Osteoblast (primary cell): ENCODE measurements around the gene C11orf97. TPM values are rescaled to one million over a fixed set of nuclear protein-coding genes. Genes with fewer than 3 reads are reported as not detected.

Experiments
- DNase-seq: peaks from one replicate; pipeline ENCODE4 v3.0.0; 2011; ENCODE audit warnings: low spot score, mixed read lengths; ENCODE audit not compliant: insufficient read length; ENCODE audit errors: missing footprints
- H2AFZ ChIP-seq: 2 replicates; pipeline ENCODE4 v1.6.0; 2011; ENCODE audit warnings: mild to moderate bottlenecking, low read length
- H3K27ac ChIP-seq: 2 replicates; pipeline ENCODE4 v1.5.1; 2011; ENCODE audit warnings: mild to moderate bottlenecking, low read depth, low read length, moderate library complexity
- H3K27me3 ChIP-seq: 2 replicates; pipeline ENCODE4 v1.6.0; 2012; ENCODE audit warnings: mild to moderate bottlenecking, control low read depth, inconsistent platforms, low read length, moderate library complexity; ENCODE audit not compliant: insufficient read depth
- H3K36me3 ChIP-seq: 2 replicates; pipeline ENCODE4 v1.5.1; 2011; ENCODE audit warnings: mild to moderate bottlenecking, low read length, control low read depth, moderate library complexity; ENCODE audit not compliant: insufficient read depth
- H3K4me1 ChIP-seq: 2 replicates; pipeline ENCODE4 v1.5.1; 2011; ENCODE audit warnings: mild to moderate bottlenecking, low read length, control low read depth, moderate library complexity; ENCODE audit not compliant: insufficient read depth
- H3K4me2 ChIP-seq: 2 replicates; pipeline ENCODE4 v1.6.0; 2011; ENCODE audit warnings: mild to moderate bottlenecking, low read length; ENCODE audit not compliant: insufficient read depth
- H3K4me3 ChIP-seq: fragments of 200-600 bp; sonication (generic); 3 replicates; pipeline ENCODE4 v1.5.1; 2012; ENCODE audit warnings: mild to moderate bottlenecking, low read length, inconsistent platforms; ENCODE audit not compliant: insufficient read depth
- H3K79me2 ChIP-seq: 2 replicates; pipeline ENCODE4 v1.6.0; 2012; ENCODE audit warnings: mild to moderate bottlenecking, low read length, control low read depth, inconsistent platforms; ENCODE audit not compliant: insufficient read depth
- H3K9me3 ChIP-seq: 2 replicates; pipeline ENCODE4 v1.5.1; 2011; ENCODE audit warnings: low read depth, low read length, control low read depth
- H4K20me1 ChIP-seq: 2 replicates; pipeline ENCODE4 v1.6.0; 2012; ENCODE audit warnings: mild to moderate bottlenecking, low read length, control low read depth; ENCODE audit not compliant: insufficient read depth
- total RNA-seq: library from RNA; depleted of rRNA; stranded (reverse); fragments of >200 nt; gene quantifications from 2 replicates; pipeline ENCODE4 v1.2.3, GENCODE V29; 2012
- TF ChIP-seq, protein P1 (sequence below): IDR thresholded peaks from 2 replicates; pipeline ENCODE4 v1.5.1; 2011; ENCODE audit warnings: mild to moderate bottlenecking, low read depth, low read length, moderate library complexity; ENCODE audit errors: extremely low read depth

Gene C11orf97
- total RNA-seq, 1 donor: not detected

- Histone ChIP-seq H3K9me3 (no peaks in the 10 kb centered on the region), H3K79me2 (peaks cover 49% of the 10 kb centered on the region), H3K4me1 (peaks cover 24% of the 10 kb centered on the region), H3K4me2 (peak overlapping the region; percentile 85), H3K36me3 (no peaks in the 10 kb centered on the region), H3K27me3 (no peaks in the 10 kb centered on the region), H3K27ac (no peak overlapping the region), H3K4me3 (peak overlapping the region; percentile 87), H4K20me1 (peaks cover 38% of the 10 kb centered on the region), H2AFZ (peak overlapping the region; percentile 95)
- TF ChIP-seq, protein P1, sequence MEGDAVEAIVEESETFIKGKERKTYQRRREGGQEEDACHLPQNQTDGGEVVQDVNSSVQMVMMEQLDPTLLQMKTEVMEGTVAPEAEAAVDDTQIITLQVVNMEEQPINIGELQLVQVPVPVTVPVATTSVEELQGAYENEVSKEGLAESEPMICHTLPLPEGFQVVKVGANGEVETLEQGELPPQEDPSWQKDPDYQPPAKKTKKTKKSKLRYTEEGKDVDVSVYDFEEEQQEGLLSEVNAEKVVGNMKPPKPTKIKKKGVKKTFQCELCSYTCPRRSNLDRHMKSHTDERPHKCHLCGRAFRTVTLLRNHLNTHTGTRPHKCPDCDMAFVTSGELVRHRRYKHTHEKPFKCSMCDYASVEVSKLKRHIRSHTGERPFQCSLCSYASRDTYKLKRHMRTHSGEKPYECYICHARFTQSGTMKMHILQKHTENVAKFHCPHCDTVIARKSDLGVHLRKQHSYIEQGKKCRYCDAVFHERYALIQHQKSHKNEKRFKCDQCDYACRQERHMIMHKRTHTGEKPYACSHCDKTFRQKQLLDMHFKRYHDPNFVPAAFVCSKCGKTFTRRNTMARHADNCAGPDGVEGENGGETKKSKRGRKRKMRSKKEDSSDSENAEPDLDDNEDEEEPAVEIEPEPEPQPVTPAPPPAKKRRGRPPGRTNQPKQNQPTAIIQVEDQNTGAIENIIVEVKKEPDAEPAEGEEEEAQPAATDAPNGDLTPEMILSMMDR: no peak
- peak; percentile 71 for DNase-seq
Measured at GRCh38 chr11:94545264-94546161, 33.3 kb downstream of the C11orf97 start.

DNA sequence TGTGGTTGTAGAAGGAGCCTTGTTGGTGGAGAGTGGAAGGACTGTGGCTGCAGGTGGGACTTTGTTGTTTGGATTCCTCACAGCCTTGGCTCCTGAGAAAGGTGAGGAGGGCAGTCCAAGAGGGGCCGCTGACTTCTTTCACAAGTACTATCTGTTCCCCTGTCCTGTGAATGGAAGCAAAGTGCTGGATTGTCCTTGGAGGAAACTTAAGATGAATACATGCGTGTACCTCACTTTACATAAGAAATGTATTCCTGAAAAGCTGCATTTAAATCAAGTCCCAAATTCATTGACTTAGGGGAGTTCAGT is 33.9 kb downstream of the C11orf97 start:
- H3K79me2 ChIP-seq: peaks cover 49% of the 10 kb centered on the region
- H3K27ac ChIP-seq: no peak overlapping the region
- peak overlapping the region; percentile 85 for H3K4me2 ChIP-seq
- peak overlapping the region; percentile 87 for H3K4me3 ChIP-seq
- H3K4me1 ChIP-seq: peaks cover 24% of the 10 kb centered on the region
- DNase-seq: no peak
- no peaks in the 10 kb centered on the region for H3K36me3 ChIP-seq
- TF ChIP-seq, protein P1: no peak
- H3K9me3 ChIP-seq: no peaks in the 10 kb centered on the region
- H4K20me1 ChIP-seq: peaks cover 38% of the 10 kb centered on the region
- H2AFZ ChIP-seq: no peak overlapping the region
- H3K27me3 ChIP-seq: no peaks in the 10 kb centered on the region

DNA sequence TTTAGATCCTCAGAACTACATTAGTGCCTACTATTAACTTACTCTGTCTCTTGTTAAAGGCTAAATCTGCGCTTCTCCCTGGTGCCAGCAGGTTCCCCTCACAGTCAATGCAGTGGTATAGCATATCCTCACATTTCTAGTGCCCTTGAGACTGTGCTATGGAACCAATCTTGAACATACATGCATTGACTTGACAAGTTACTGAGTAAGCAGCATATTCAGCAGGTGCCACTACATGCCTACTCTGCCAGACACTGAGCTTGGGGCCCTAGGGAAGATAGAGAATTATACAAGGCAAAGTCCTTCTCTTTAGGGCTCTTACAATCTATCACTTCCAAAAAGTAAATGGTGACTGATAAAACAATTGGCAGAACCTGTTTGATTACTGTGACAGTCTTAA is 34.6 kb downstream of the C11orf97 start:
- no peaks in the 10 kb centered on the region for H3K27me3 ChIP-seq
- H3K36me3 ChIP-seq: no peaks in the 10 kb centered on the region
- H3K79me2 ChIP-seq: peaks cover 49% of the 10 kb centered on the region
- H3K9me3 ChIP-seq: no peaks in the 10 kb centered on the region
- H3K4me2 ChIP-seq: peak overlapping the region; percentile 85
- peaks cover 38% of the 10 kb centered on the region for H4K20me1 ChIP-seq
- H3K4me3 ChIP-seq: peak overlapping the region; percentile 87
- H3K27ac ChIP-seq: no peak overlapping the region
- TF ChIP-seq, protein P1: no peak
- no peak overlapping the region for H2AFZ ChIP-seq
- no peak for DNase-seq
- peaks cover 24% of the 10 kb centered on the region for H3K4me1 ChIP-seq

DNA sequence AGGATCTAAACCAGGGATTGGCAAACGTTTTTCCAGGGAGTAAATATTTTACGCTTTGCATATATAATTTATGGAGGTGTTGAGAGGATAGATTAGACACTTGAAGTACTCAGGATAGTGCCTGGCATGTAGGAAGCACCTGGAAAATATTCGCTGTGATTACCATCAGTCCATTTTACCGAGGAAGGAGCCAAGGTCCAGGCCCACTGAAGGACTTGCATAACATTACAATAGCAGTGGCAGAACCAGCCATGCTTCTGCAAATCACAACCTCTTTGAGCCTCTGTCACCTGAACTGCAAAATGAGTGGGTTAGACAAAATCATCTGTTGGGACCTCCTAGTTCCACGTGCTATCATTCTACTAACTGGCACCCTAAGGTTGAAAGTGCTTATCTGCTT is 36.9 kb downstream of the C11orf97 start:
- peaks cover 24% of the 10 kb centered on the region for H3K4me1 ChIP-seq
- H2AFZ ChIP-seq: no peak overlapping the region
- no peak for DNase-seq
- H3K9me3 ChIP-seq: no peaks in the 10 kb centered on the region
- H3K27ac ChIP-seq: no peak overlapping the region
- no peaks in the 10 kb centered on the region for H3K36me3 ChIP-seq
- H3K4me2 ChIP-seq: no peak overlapping the region
- peaks cover 52% of the 10 kb centered on the region for H3K79me2 ChIP-seq
- peaks cover 38% of the 10 kb centered on the region for H4K20me1 ChIP-seq
- no peaks in the 10 kb centered on the region for H3K27me3 ChIP-seq
- TF ChIP-seq, protein P1: no peak
- H3K4me3 ChIP-seq: no peak overlapping the region
